Endothelial cell of umbilical vein (primary cell): ENCODE measurements around the gene ADM5. TPM values are rescaled to one million over a fixed set of nuclear protein-coding genes. Genes with fewer than 3 reads are reported as not detected.

Source experiments
- BruUV-seq: library from RNA; stranded (reverse); fragments of 400-500 nt; replicated peaks from 2 replicates; lab custom pipeline; 2021; lab: Mats Ljungman, UMichigan
- CTCF ChIA-PET: fragments of 300-600, 350-600 bp; sonication (Branson Sonifier 250); formaldehyde crosslinking; loops from one replicate; lab custom pipeline; 2021; ENCODE audit warnings: antibody characterized with exemption, inconsistent platforms; lab: Charles Lee
- POLR2A ChIA-PET: fragments of 300-600, 350-600 bp; sonication (Branson Sonifier 250); formaldehyde crosslinking; loops from one replicate; lab custom pipeline; 2021; ENCODE audit warnings: antibody characterized with exemption, inconsistent platforms; lab: Charles Lee
- DNase-seq: peaks from one replicate; pipeline ENCODE4 v3.0.0-alpha.2; 2011; ENCODE audit warnings: low read depth, low spot score
- FAIRE-seq: peaks from 2 replicates; lab custom pipeline; 2011; peaks lifted over from hg19 to GRCh38; lab: Jason Lieb, UNC
- H2AFZ ChIP-seq: 2 replicates; pipeline ENCODE4 v1.6.0; 2012; ENCODE audit warnings: low read depth, low read length, control low read depth, inconsistent platforms
- H3K27ac ChIP-seq: 2 replicates; pipeline ENCODE4 v1.5.1; 2011; ENCODE audit warnings: low read depth, mild to moderate bottlenecking, control low read depth, low read length, moderate library complexity; ENCODE audit not compliant: insufficient read depth
- H3K27me3 ChIP-seq, 2 experiments: 2 replicates each; pipeline versions ENCODE4 v1.6.0 to v1.6.1; 2011; ENCODE audit warnings: low read length in 2 of 2, mixed read lengths in 1 of 2; ENCODE audit not compliant: control insufficient read depth in 2 of 2, insufficient read depth in 2 of 2
- H3K36me3 ChIP-seq, 2 experiments: 2 replicates in 1 of 2; 3 replicates in 1 of 2; pipeline ENCODE4 v1.5.1; 2011; ENCODE audit warnings: low read length in 2 of 2, mild to moderate bottlenecking in 1 of 2, moderate library complexity in 1 of 2; ENCODE audit not compliant: control insufficient read depth in 2 of 2, insufficient read depth in 2 of 2; ENCODE audit errors: extremely low read depth in 1 of 2
- H3K4me1 ChIP-seq: 3 replicates; pipeline ENCODE4 v1.5.1; 2011; ENCODE audit warnings: mild to moderate bottlenecking, low read length; ENCODE audit not compliant: control insufficient read depth, insufficient read depth; ENCODE audit errors: extremely low read depth
- H3K4me2 ChIP-seq: 2 replicates; pipeline ENCODE4 v1.6.1; 2011; ENCODE audit warnings: low read length, control low read depth, mixed read lengths; ENCODE audit not compliant: insufficient read depth
- H3K4me3 ChIP-seq, 3 experiments: fragments of 200-600 bp in 1 of 3; sonication (generic), shearing (Covaris generic) in 1 of 3; replicated peaks in 1 of 3; 2 replicates each; pipeline ENCODE4 v1.5.1; 2011 to 2016; ENCODE audit warnings: control low read depth in 3 of 3, low read length in 3 of 3, mild to moderate bottlenecking in 2 of 3, inconsistent platforms in 1 of 3, low read depth in 1 of 3, moderate library complexity in 1 of 3; ENCODE audit not compliant: insufficient read depth in 1 of 3
- H3K79me2 ChIP-seq: 2 replicates; pipeline ENCODE4 v1.6.0; 2012; ENCODE audit warnings: low read length, inconsistent platforms; ENCODE audit not compliant: control insufficient read depth, insufficient read depth
- H3K9ac ChIP-seq: replicated peaks from 2 replicates; pipeline ENCODE3; 2011; ENCODE audit warnings: low read length, control low read depth; ENCODE audit not compliant: insufficient read depth; ENCODE audit errors: extremely low read depth
- H3K9me1 ChIP-seq: replicated peaks from 3 replicates; pipeline ENCODE4 v1.6.0; 2011; ENCODE audit warnings: mild to moderate bottlenecking, low read length; ENCODE audit not compliant: control insufficient read depth, insufficient read depth; ENCODE audit errors: extremely low read depth
- H3K9me3 ChIP-seq: replicated peaks from 2 replicates; pipeline ENCODE4 v1.5.1; 2012; ENCODE audit warnings: low read length, inconsistent platforms; ENCODE audit not compliant: control insufficient read depth, insufficient read depth
- H4K20me1 ChIP-seq: replicated peaks from 2 replicates; pipeline ENCODE3; 2011; ENCODE audit warnings: mild to moderate bottlenecking, low read length; ENCODE audit not compliant: control insufficient read depth, insufficient read depth; ENCODE audit errors: extremely low read depth
- EZH2 ChIP-seq: IDR thresholded peaks from 2 replicates; pipeline ENCODE4 v1.6.1; 2012; ENCODE audit warnings: borderline replicate concordance, low read depth, mild to moderate bottlenecking, moderate library complexity, low read length, inconsistent platforms; ENCODE audit not compliant: severe bottlenecking
- FOS ChIP-seq: IDR thresholded peaks from 2 replicates; pipeline ENCODE4 v1.6.1; 2011; ENCODE audit warnings: mild to moderate bottlenecking, low read length, moderate library complexity, borderline replicate concordance; ENCODE audit not compliant: insufficient read depth
- GATA2 ChIP-seq: IDR thresholded peaks from 2 replicates; pipeline ENCODE4 v1.7.0; 2011; ENCODE audit warnings: low read depth, mild to moderate bottlenecking, moderate library complexity, mixed read lengths, low read length; ENCODE audit not compliant: insufficient read length, insufficient read depth
- JUN ChIP-seq: IDR thresholded peaks from 2 replicates; pipeline ENCODE4 v1.6.1; 2011; ENCODE audit warnings: borderline replicate concordance, low read depth; ENCODE audit not compliant: insufficient read length, insufficient read depth
- MYC ChIP-seq: IDR thresholded peaks from one replicate; pipeline ENCODE4 v1.6.1; 2011; ENCODE audit warnings: mild to moderate bottlenecking, low read depth, low read length
- POLR2A ChIP-seq: IDR thresholded peaks from 2 replicates; pipeline ENCODE4 v1.6.1; 2012; ENCODE audit warnings: low read depth, mild to moderate bottlenecking, control low read depth, low read length
- POLR2AphosphoS5 ChIP-seq: IDR thresholded peaks from 2 replicates; pipeline ENCODE4 v1.6.1; 2012; ENCODE audit warnings: low read depth, mild to moderate bottlenecking, control low read depth, low read length, moderate library complexity; ENCODE audit not compliant: insufficient read depth
- dilution Hi-C: fragments of 300-500 bp; cut with MboI; formaldehyde crosslinking; loops from one replicate; pipeline ENCODE4 v1.15.0; 2019; ENCODE audit warnings: low sequenced_read_pairs; ENCODE audit not compliant: extremely low pct_ligation_motif_present
- intact Hi-C: fragments of 100-400 bp; cut with micrococcal nuclease; formaldehyde crosslinking; loops from one replicate; pipeline ENCODE4 v1.10.0; 2022
- polyA plus RNA-seq, 4 experiments: library from polyadenylated mRNA; depleted of rRNA in 3 of 4; stranded (reverse) in 3 of 4; unstranded in 1 of 4; fragments of >200 nt; gene quantifications; 2 replicates each; pipeline versions ENCODE4 v1.2.1 to v1.2.3, GENCODE V29; 2011 to 2012; ENCODE audit warnings: missing spikeins in 1 of 4
- total RNA-seq: library from RNA; stranded (reverse); gene quantifications from 2 replicates; pipeline ENCODE4 v1.2.3, GENCODE V29; 2021
- TF ChIP-seq, protein P1 (sequence below): IDR thresholded peaks from 2 replicates; pipeline ENCODE4 v1.6.1; 2011; ENCODE audit not compliant: insufficient read depth, insufficient read length
- TF ChIP-seq, protein P2 (sequence below), 2 donors: IDR thresholded peaks; 1 replicate in 1 of 2; 2 replicates in 1 of 2; pipeline ENCODE4 v1.5.1; 2011; ENCODE audit warnings: low read length in 2 of 2, mild to moderate bottlenecking in 2 of 2, moderate library complexity in 2 of 2, control low read depth in 1 of 2, inconsistent platforms in 1 of 2, low read depth in 1 of 2; ENCODE audit not compliant: insufficient read depth in 1 of 2; ENCODE audit errors: extremely low read depth in 1 of 2

ADM5 gene
- total and polyA plus RNA-seq, 2 donors (not counting 3 experiments of a cell fraction or from before 2014, with no cell fraction given): 3.3 to 4.4 TPM

DNA sequence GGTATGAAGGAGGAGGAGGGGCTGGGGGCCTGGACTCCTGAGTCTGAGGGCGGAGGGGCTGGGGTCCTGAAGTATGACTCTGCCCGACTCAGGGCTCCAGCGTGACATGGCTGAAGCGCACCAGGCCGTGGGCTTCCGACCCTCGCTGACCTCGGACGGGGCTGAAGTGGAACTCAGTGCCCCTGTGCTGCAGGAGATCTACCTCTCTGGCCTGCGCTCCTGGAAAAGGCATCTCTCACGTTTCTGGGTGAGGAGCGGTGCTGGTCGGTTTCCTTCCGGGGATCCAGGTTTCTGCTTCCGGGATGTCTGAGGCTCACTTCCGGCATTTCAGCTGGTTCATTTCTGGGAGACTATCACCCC is 2.7 kb downstream of the ADM5 start:
- intact Hi-C loops: no loop called here
- no peaks in the 10 kb centered on the region for H3K9me1 ChIP-seq
- CTCF ChIA-PET: no interaction called here

DNA sequence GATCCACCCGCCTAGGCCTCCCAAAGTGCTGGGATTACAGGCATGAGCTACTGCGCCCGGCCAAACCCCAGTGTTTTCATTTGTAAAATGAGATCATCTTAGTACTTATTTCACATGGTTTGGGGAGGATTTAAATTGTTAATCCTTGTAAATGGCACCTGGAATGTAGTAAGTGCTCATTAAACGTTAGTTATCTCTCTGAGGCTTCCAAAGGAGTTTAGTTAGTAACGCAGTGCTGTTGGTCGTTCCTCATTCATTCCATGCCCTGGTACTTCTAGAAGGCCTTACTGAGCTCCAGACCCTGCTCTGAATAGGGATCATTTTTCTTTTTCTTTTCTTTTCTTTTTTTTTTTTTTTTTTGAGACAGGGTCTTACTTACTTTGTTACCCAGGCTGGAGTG is 6.7 kb downstream of the ADM5 start:
- H3K4me2 ChIP-seq: no peak overlapping the region

More for the DNA sequence above, 2.7 kb downstream of the ADM5 start:
- H3K9me3 ChIP-seq: no peaks in the 10 kb centered on the region
- H3K27ac ChIP-seq: no peak overlapping the region
- dilution Hi-C loops: no loop called here
- no peaks in the 10 kb centered on the region for H4K20me1 ChIP-seq
- TF ChIP-seq GATA2 (no peak), JUN (no peak), POLR2AphosphoS5 (no peak)
- TF ChIP-seq, protein P1, sequence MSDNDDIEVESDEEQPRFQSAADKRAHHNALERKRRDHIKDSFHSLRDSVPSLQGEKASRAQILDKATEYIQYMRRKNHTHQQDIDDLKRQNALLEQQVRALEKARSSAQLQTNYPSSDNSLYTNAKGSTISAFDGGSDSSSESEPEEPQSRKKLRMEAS: no peak
- TF ChIP-seq, protein P2, sequence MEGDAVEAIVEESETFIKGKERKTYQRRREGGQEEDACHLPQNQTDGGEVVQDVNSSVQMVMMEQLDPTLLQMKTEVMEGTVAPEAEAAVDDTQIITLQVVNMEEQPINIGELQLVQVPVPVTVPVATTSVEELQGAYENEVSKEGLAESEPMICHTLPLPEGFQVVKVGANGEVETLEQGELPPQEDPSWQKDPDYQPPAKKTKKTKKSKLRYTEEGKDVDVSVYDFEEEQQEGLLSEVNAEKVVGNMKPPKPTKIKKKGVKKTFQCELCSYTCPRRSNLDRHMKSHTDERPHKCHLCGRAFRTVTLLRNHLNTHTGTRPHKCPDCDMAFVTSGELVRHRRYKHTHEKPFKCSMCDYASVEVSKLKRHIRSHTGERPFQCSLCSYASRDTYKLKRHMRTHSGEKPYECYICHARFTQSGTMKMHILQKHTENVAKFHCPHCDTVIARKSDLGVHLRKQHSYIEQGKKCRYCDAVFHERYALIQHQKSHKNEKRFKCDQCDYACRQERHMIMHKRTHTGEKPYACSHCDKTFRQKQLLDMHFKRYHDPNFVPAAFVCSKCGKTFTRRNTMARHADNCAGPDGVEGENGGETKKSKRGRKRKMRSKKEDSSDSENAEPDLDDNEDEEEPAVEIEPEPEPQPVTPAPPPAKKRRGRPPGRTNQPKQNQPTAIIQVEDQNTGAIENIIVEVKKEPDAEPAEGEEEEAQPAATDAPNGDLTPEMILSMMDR (IDR thresholded peaks at IDR 0.05; ENCODE audit: extremely low read depth in 1 of 2, insufficient read depth in 1 of 2, low read depth in 1 of 2, low read length in 2 of 2): no peak
- H3K79me2 ChIP-seq: no peaks in the 10 kb centered on the region
- H2AFZ ChIP-seq: no peak overlapping the region
- H3K4me1 ChIP-seq: peaks cover 37% of the 10 kb centered on the region
- H3K4me2 ChIP-seq: no peak overlapping the region
- no peaks in the 10 kb centered on the region for H3K27me3 ChIP-seq
- peak overlapping the region in 1 of 3 experiments; percentile 74 for H3K4me3 ChIP-seq
- H3K9ac ChIP-seq: no peak overlapping the region
- FAIRE-seq (no peak), DNase-seq (no peak)
- no TSS peak for BruUV-seq
- H3K36me3 ChIP-seq: peaks cover 0 to 3% of the 10 kb centered on the region in 2 experiments
- POLR2A ChIA-PET: no interaction called here

More for the DNA sequence above, 6.7 kb downstream of the ADM5 start:
- Histone ChIP-seq H3K79me2 (no peaks in the 10 kb centered on the region), H3K4me1 (peaks cover 3% of the 10 kb centered on the region), H4K20me1 (no peaks in the 10 kb centered on the region), H3K27ac (no peak overlapping the region), H3K9me1 (no peaks in the 10 kb centered on the region), H3K9ac (no peak overlapping the region), H3K27me3 (no peaks in the 10 kb centered on the region), H3K9me3 (no peaks in the 10 kb centered on the region), H3K36me3 (peaks cover 0 to 7% of the 10 kb centered on the region in 2 experiments), H2AFZ (no peak overlapping the region), H3K4me3 (no peak overlapping the region)
- CTCF ChIA-PET: interaction anchor here (0.7 to 1.3 kb wide), 2 partner anchors 12 to 163 kb away, joined by 3 read pairs; no protein-coding TSS in a partner anchor
- no TSS peak for BruUV-seq
- no peak for DNase-seq
- POLR2A ChIA-PET: no interaction called here
- no peak for TF ChIP-seq POLR2AphosphoS5
- TF ChIP-seq FOS: no peak
- TF ChIP-seq GATA2: no peak
- TF ChIP-seq JUN: no peak
- TF ChIP-seq, protein P1: no peak
- no peak for TF ChIP-seq EZH2
- TF ChIP-seq MYC: no peak
- TF ChIP-seq, protein P2 (IDR thresholded peaks at IDR 0.05; ENCODE audit: extremely low read depth in 1 of 2, insufficient read depth in 1 of 2, low read depth in 1 of 2, low read length in 2 of 2): no peak
- no peak for TF ChIP-seq POLR2A
- FAIRE-seq: no peak
- intact Hi-C loops (no loop called here), dilution Hi-C loops (no loop called here)
